ENCODE data around the gene EMD. TPM values are rescaled to one million over a fixed set of nuclear protein-coding genes. Genes with fewer than 3 reads are reported as not detected.
"Not testable (repeated sequence)": the region's sequence is repeated elsewhere in the genome, so short reads cannot be mapped to it uniquely, and the experiment has no call there.

Gene EMD
- total and polyA plus RNA-seq, 12 donors: 7.7 to 95.2 (median 52.6) TPM

- intact Hi-C loops (cut with DNase I): loop anchor here in 1 of 2 donors (5.0 kb wide), 1 partner anchor 133 kb away; no protein-coding TSS in a partner anchor
- DNase-seq: peak; percentile 83 to 96 (median 92)
- 0 to 39% (median 15%) methylated on average over 31 to 49 of the region's 49 CpGs for WGBS, 4 donors
Measured at GRCh38 chrX:154398668-154399526, 19.8 kb downstream of the EMD start.

GRCh38 chrX:154399527-154400368 is 20.7 kb downstream of the EMD start:
- 9 to 69% (median 47%) methylated on average over 4 to 14 of the region's 14 CpGs for WGBS, 4 donors
- TF ChIP-seq POLR2A (IDR thresholded peaks at IDR 0.05) (no peak), CTCF (IDR thresholded peaks at IDR 0.05) (no peak)
- Histone ChIP-seq H3K4me3 (peak overlapping the region in 2 of 4 donors; percentile 59 to 86), H3K4me1 (replicated peaks in 1 of 2) (peaks cover 0 to 8% of the 10 kb centered on the region in 2 donors), H3K27ac (peak overlapping the region in 4 of 5 donors; percentile 15 to 99 (median 98)), H3K36me3 (replicated peaks in 1 of 2) (peaks cover 0 to 23% of the 10 kb centered on the region in 2 donors), H3K27me3 (no peaks in the 10 kb centered on the region), H3K9me3 (replicated peaks in 1 of 3) (no peaks in the 10 kb centered on the region)
- intact Hi-C loops (cut with DNase I): loop anchor here in 1 of 2 donors (5.0 kb wide), 1 partner anchor 133 kb away; no protein-coding TSS in a partner anchor
- no peak for DNase-seq

More at GRCh38 chrX:154398668-154399526, 19.8 kb downstream of the EMD start:
- Histone ChIP-seq H3K36me3 (replicated peaks in 1 of 2) (peaks cover 0 to 23% of the 10 kb centered on the region in 2 donors), H3K27me3 (no peaks in the 10 kb centered on the region), H3K4me3 (peak overlapping the region; percentile 42 to 86 (median 62)), H3K9me3 (replicated peaks in 1 of 3) (no peaks in the 10 kb centered on the region), H3K27ac (peak overlapping the region; percentile 88 to 99 (median 98)), H3K4me1 (replicated peaks in 1 of 2) (peaks cover 0 to 8% of the 10 kb centered on the region in 2 donors)
- peak; percentile 52 to 85 (median 78) for TF ChIP-seq CTCF (IDR thresholded peaks at IDR 0.05)
- no peak for TF ChIP-seq POLR2A (IDR thresholded peaks at IDR 0.05)

GRCh38 chrX:154400369-154400817 is 21.3 kb downstream of the EMD start:
- H3K4me1 ChIP-seq (replicated peaks in 1 of 2); H3K9me3 ChIP-seq (replicated peaks in 1 of 3); H3K27me3 ChIP-seq; DNase-seq; intact Hi-C loops (cut with DNase I); H3K4me3 ChIP-seq: not testable (repeated sequence)
- peaks cover 0 to 23% of the 10 kb centered on the region in 2 donors for H3K36me3 ChIP-seq (replicated peaks in 1 of 2)
- H3K27ac ChIP-seq: peak overlapping the region in 3 of 5 donors; percentile 15 to 98 (median 98)
- WGBS, 4 donors: 65 to 76% (median 69%) methylated on average over 3 to 6 of the region's 6 CpGs

- no peak for TF ChIP-seq CTCF (IDR thresholded peaks at IDR 0.05)
- TF ChIP-seq POLR2A (IDR thresholded peaks at IDR 0.05): peak; percentile 10 to 31
- Histone ChIP-seq H3K27me3 (no peaks in the 10 kb centered on the region), H3K9me3 (replicated peaks in 1 of 3) (no peaks in the 10 kb centered on the region), H3K4me3 (no peak overlapping the region), H3K36me3 (replicated peaks in 1 of 2) (peaks cover 0 to 23% of the 10 kb centered on the region in 2 donors), H3K4me1 (replicated peaks in 1 of 2) (peaks cover 0 to 8% of the 10 kb centered on the region in 2 donors), H3K27ac (peak overlapping the region in 2 of 5 donors; percentile 5 to 34)
- peak in 1 of 7 donors; percentile 26 for DNase-seq
- intact Hi-C loops (cut with DNase I): no loop called here
- WGBS, 4 donors: 44 to 66% (median 59%) methylated on average over 6 of the region's 6 CpGs; no CpG with 5 or more reads in 1 of the 4 donors
Measured at GRCh38 chrX:154401045-154401799, 22.1 kb downstream of the EMD start.
